B cell (primary cell): ENCODE results near the gene C20orf173. TPM values are rescaled to one million over a fixed set of nuclear protein-coding genes. Genes with fewer than 3 reads are reported as not detected.

Experiments
- ATAC-seq: fragments of 200-7000 bp; cut with Tn5 transposase; one replicate; pipeline ENCODE4 v1.10.0; 2021; ENCODE audit warnings: low read depth, mild to moderate bottlenecking, moderate number of reproducible peaks, moderate library complexity
- CTCF ChIA-PET: fragments of 350-600 bp; sonication (Branson Sonifier 250); formaldehyde crosslinking; loops from one replicate; lab custom pipeline; 2021; ENCODE audit warnings: antibody characterized with exemption, inconsistent platforms; lab: Charles Lee
- POLR2A ChIA-PET: fragments of 350-600 bp; sonication (Branson Sonifier 250); formaldehyde crosslinking; loops from one replicate; lab custom pipeline; 2021; ENCODE audit warnings: antibody characterized with exemption; lab: Charles Lee
- DNase-seq: peaks from one replicate; pipeline ENCODE4 v3.0.0; 2013
- H2AFZ ChIP-seq: 2 replicates; pipeline ENCODE4 v1.6.1; 2012; ENCODE audit warnings: mild to moderate bottlenecking, low read depth, low read length; ENCODE audit not compliant: insufficient read depth, poor library complexity, severe bottlenecking
- H3K27ac ChIP-seq, 2 donors: 1 replicate in 1 of 2; 2 replicates in 1 of 2; pipeline ENCODE4 v1.5.1; 2012 to 2013; ENCODE audit warnings: low read length in 2 of 2, mild to moderate bottlenecking in 2 of 2, moderate library complexity in 1 of 2
- H3K27me3 ChIP-seq, 4 experiments: fragments of 200-600 bp in 1 of 4; sonication (generic) in 1 of 4; replicated peaks in 1 of 4; 1 replicate in 2 of 4; 2 replicates in 2 of 4; pipeline versions ENCODE4 v1.6.1 to v1.7.0; 2013 to 2016; ENCODE audit warnings: low read length in 3 of 4, mild to moderate bottlenecking in 2 of 4, mixed read lengths in 1 of 4, moderate library complexity in 1 of 4; ENCODE audit not compliant: insufficient read depth in 4 of 4, control insufficient read depth in 3 of 4; ENCODE audit errors: control extremely low read depth in 1 of 4
- H3K36me3 ChIP-seq, 2 experiments: replicated peaks in 1 of 2; 1 replicate in 1 of 2; 2 replicates in 1 of 2; pipeline versions ENCODE4 v1.6.1 to v1.7.1; 2013; ENCODE audit warnings: low read length in 1 of 2; ENCODE audit not compliant: insufficient read depth in 2 of 2, control insufficient read depth in 1 of 2; ENCODE audit errors: control extremely low read depth in 1 of 2, extremely low read depth in 1 of 2
- H3K4me1 ChIP-seq, 2 donors: fragments of 200-600 bp in 1 of 2; sonication (generic) in 1 of 2; 1 replicate in 1 of 2; 2 replicates in 1 of 2; pipeline versions ENCODE4 v1.5.1 to v1.6.1; 2013 to 2017; ENCODE audit warnings: low read length in 2 of 2; ENCODE audit not compliant: control insufficient read depth in 2 of 2, insufficient read depth in 2 of 2
- H3K4me2 ChIP-seq: replicated peaks from 2 replicates; pipeline ENCODE3; 2012; ENCODE audit warnings: mild to moderate bottlenecking, low read depth, low read length; ENCODE audit not compliant: poor library complexity, severe bottlenecking
- H3K4me3 ChIP-seq, 5 experiments: fragments of 200-600 bp in 1 of 5; sonication (generic) in 1 of 5; 1 replicate in 3 of 5; 2 replicates in 2 of 5; pipeline versions ENCODE4 v1.5.1 to v1.7.0; 2011 to 2016; ENCODE audit warnings: low read length in 4 of 5, mild to moderate bottlenecking in 4 of 5, low read depth in 2 of 5, control low read depth in 1 of 5, moderate library complexity in 1 of 5; ENCODE audit not compliant: insufficient read depth in 1 of 5; ENCODE audit errors: control extremely low read depth in 1 of 5, extremely low read depth in 1 of 5
- H3K79me2 ChIP-seq: fragments of 200-600 bp; sonication (generic); one replicate; pipeline ENCODE4 v1.6.0; 2016; ENCODE audit warnings: low read length; ENCODE audit not compliant: control insufficient read depth, insufficient read depth
- H3K9ac ChIP-seq: fragments of 200-600 bp; sonication (generic); 2 replicates; pipeline ENCODE4 v1.6.1; 2017; ENCODE audit warnings: mild to moderate bottlenecking, low read length, moderate library complexity
- H3K9me3 ChIP-seq, 3 donors: one replicate each; pipeline versions ENCODE4 v1.6.1 to v1.7.1; 2013; ENCODE audit warnings: low read length in 2 of 3; ENCODE audit not compliant: control insufficient read depth in 2 of 3, insufficient read depth in 1 of 3; ENCODE audit errors: control extremely low read depth in 1 of 3
- H4K20me1 ChIP-seq: 2 replicates; pipeline ENCODE4 v1.6.0; 2012; ENCODE audit warnings: mild to moderate bottlenecking, low read length; ENCODE audit not compliant: insufficient read depth, control insufficient read depth, poor library complexity, severe bottlenecking
- H3K27ac Mint-ChIP-seq: one replicate; pipeline ENCODE4 v1.8.0; 2021; ENCODE audit warnings: mixed read lengths
- H3K27me3 Mint-ChIP-seq: one replicate; pipeline ENCODE4 v1.8.0; 2021; ENCODE audit warnings: mixed read lengths
- H3K4me1 Mint-ChIP-seq: one replicate; pipeline ENCODE4 v1.8.0; 2021; ENCODE audit warnings: mixed read lengths
- H3K4me3 Mint-ChIP-seq: one replicate; pipeline ENCODE4 v1.8.0; 2021; ENCODE audit warnings: mixed read lengths
- H3K9me3 Mint-ChIP-seq: one replicate; pipeline ENCODE4 v1.8.0; 2022; ENCODE audit warnings: mixed read lengths; ENCODE audit not compliant: insufficient read depth
- CTCF ChIP-seq: fragments of 200-600 bp; IDR thresholded peaks from one replicate; pipeline ENCODE4 v1.8.0; 2022; ENCODE audit warnings: antibody characterized with exemption, mild to moderate bottlenecking
- EZH2 ChIP-seq: IDR thresholded peaks from 2 replicates; pipeline ENCODE4 v1.6.1; 2012; ENCODE audit warnings: borderline replicate concordance, low read depth, mild to moderate bottlenecking, moderate library complexity, low read length; ENCODE audit not compliant: insufficient read depth, poor library complexity, severe bottlenecking
- WGBS: methylation state at CpG from one replicate; pipeline ENCODE4 v1.1.5; 2013; ENCODE audit warnings: missing lambda C conversion rate; ENCODE audit not compliant: insufficient coverage; 5-methylcytosine and 5-hydroxymethylcytosine counted together
- intact Hi-C: fragments of 100-400 bp; cut with micrococcal nuclease; formaldehyde crosslinking; loops from one replicate; pipeline ENCODE4 v1.10.0; 2022
- polyA plus RNA-seq: library from polyadenylated mRNA; depleted of rRNA; stranded (reverse); fragments of >200 nt; gene quantifications from 2 replicates; pipeline ENCODE4 v1.2.3, GENCODE V29; 2012
- total RNA-seq, 2 donors: library from RNA; stranded (reverse); fragments of 120-200 nt in 1 of 2; gene quantifications; 1 replicate in 1 of 2; 2 replicates in 1 of 2; pipeline versions ENCODE4 v1.2.3 to v1.2.4, GENCODE V29; 2013 to 2022

Gene C20orf173
- total and polyA plus RNA-seq, 2 donors (not counting 1 experiment from before 2014, with no cell fraction given) = not detected

- no peaks in the 10 kb centered on the region for H3K27me3 Mint-ChIP-seq
- H3K27ac ChIP-seq = no peak overlapping the region
- H3K4me2 ChIP-seq = no peak overlapping the region
- no peak overlapping the region for H3K4me3 Mint-ChIP-seq
- no peak for TF ChIP-seq EZH2
- TF ChIP-seq CTCF = no peak
- peaks cover 11 to 78% of the 10 kb centered on the region in 2 experiments for H3K36me3 ChIP-seq
- peaks cover 58% of the 10 kb centered on the region for H4K20me1 ChIP-seq
- ATAC-seq (no peak), DNase-seq (no peak)
- peaks cover 68 to 77% of the 10 kb centered on the region in 2 donors for H3K4me1 ChIP-seq
- intact Hi-C loops = no loop called here
- no peak overlapping the region for H3K9ac ChIP-seq
- H3K79me2 ChIP-seq = peaks cover 61% of the 10 kb centered on the region
- peak overlapping the region; percentile 41 for H3K27ac Mint-ChIP-seq
- no peaks in the 10 kb centered on the region for H3K9me3 ChIP-seq
- ChIA-PET CTCF (interaction anchor here (3.5 kb wide), 1 partner anchor 40 kb away, joined by 15 read pairs; no protein-coding TSS in a partner anchor), POLR2A (no interaction called here)
- H3K4me3 ChIP-seq = no peak overlapping the region
- WGBS = 96% methylated on average over 5 of the region's 5 CpGs
- H2AFZ ChIP-seq = no peak overlapping the region
- H3K27me3 ChIP-seq = no peaks in the 10 kb centered on the region
- peaks cover 78% of the 10 kb centered on the region for H3K4me1 Mint-ChIP-seq
- no peaks in the 10 kb centered on the region for H3K9me3 Mint-ChIP-seq
Observed at GRCh38 chr20:35504751-35505150, 24.7 kb downstream of the C20orf173 start.

- Histone ChIP-seq H3K4me3 (no peak overlapping the region), H4K20me1 (peaks cover 53% of the 10 kb centered on the region), H3K4me2 (no peak overlapping the region), H3K9ac (no peak overlapping the region), H3K36me3 (peaks cover 13 to 77% of the 10 kb centered on the region in 2 experiments), H3K27ac (no peak overlapping the region), H3K79me2 (peaks cover 53% of the 10 kb centered on the region), H3K4me1 (peaks cover 60 to 69% of the 10 kb centered on the region in 2 donors), H2AFZ (no peak overlapping the region), H3K9me3 (no peaks in the 10 kb centered on the region), H3K27me3 (no peaks in the 10 kb centered on the region)
- POLR2A ChIA-PET = interaction anchor here (2.3 kb wide), 1 partner anchor 13 kb away, joined by 7 read pairs; no protein-coding TSS in a partner anchor
- Mint-ChIP-seq H3K27me3 (no peaks in the 10 kb centered on the region), H3K27ac (peak overlapping the region; percentile 37), H3K9me3 (no peaks in the 10 kb centered on the region), H3K4me1 (peaks cover 72% of the 10 kb centered on the region), H3K4me3 (no peak overlapping the region)
- WGBS = 98% methylated on average over 16 of the region's 16 CpGs
- no peak for ATAC-seq
- CTCF ChIA-PET = interaction anchor here (1.1 to 3.5 kb wide), 2 partner anchors 9 to 40 kb away, joined by 3 to 15 read pairs; no protein-coding TSS in a partner anchor
- intact Hi-C loops = no loop called here
- no peak for DNase-seq
- TF ChIP-seq CTCF = no peak
- TF ChIP-seq EZH2 = no peak
Observed at GRCh38 chr20:35503841-35504561, 25.5 kb downstream of the C20orf173 start.
